H1 (cell line): ENCODE measurements around the gene HSD17B1. TPM values are rescaled to one million over a fixed set of nuclear protein-coding genes. Genes with fewer than 3 reads are reported as not detected.

Experiments used
- CTCF ChIA-PET: fragments of 300-600 bp; sonication (Branson Sonifier 250); formaldehyde crosslinking; loops from one replicate; lab custom pipeline; 2021; ENCODE audit not compliant: partially characterized antibody; lab: Charles Lee
- POLR2A ChIA-PET: fragments of 300-600 bp; sonication (Branson Sonifier 250); formaldehyde crosslinking; loops from one replicate; lab custom pipeline; 2021; ENCODE audit warnings: inconsistent platforms; ENCODE audit not compliant: partially characterized antibody; lab: Charles Lee
- DNase-seq, 2 experiments: peaks; one replicate each; pipeline versions ENCODE4 v3.0.0 to v3.0.0-alpha.2; 2010 to 2022; ENCODE audit warnings: low spot score in 2 of 2, low read depth in 1 of 2, mixed read lengths in 1 of 2
- FAIRE-seq: peaks from 2 replicates; lab custom pipeline; 2011; peaks lifted over from hg19 to GRCh38; lab: Jason Lieb, UNC
- H2AFZ ChIP-seq: 2 replicates; pipeline ENCODE4 v1.8.1; 2012; ENCODE audit warnings: low read length, inconsistent platforms
- H2AK5ac ChIP-seq: 2 replicates; pipeline ENCODE4 v1.6.1; 2013; ENCODE audit warnings: low read depth, low read length
- H2BK120ac ChIP-seq: replicated peaks from 2 replicates; pipeline ENCODE3; 2013; ENCODE audit warnings: low read depth, low read length, inconsistent platforms
- H2BK12ac ChIP-seq: 2 replicates; pipeline ENCODE4 v1.6.1; 2013; ENCODE audit warnings: low read depth, low read length
- H2BK15ac ChIP-seq: 2 replicates; pipeline ENCODE4 v1.6.1; 2013; ENCODE audit warnings: low read length
- H2BK20ac ChIP-seq: 2 replicates; pipeline ENCODE4 v1.6.1; 2013; ENCODE audit warnings: low read length
- H2BK5ac ChIP-seq: 2 replicates; pipeline ENCODE4 v1.6.1; 2013; ENCODE audit warnings: low read depth, low read length
- H3K14ac ChIP-seq: 2 replicates; pipeline ENCODE4 v1.6.1; 2013; ENCODE audit warnings: inconsistent platforms; ENCODE audit not compliant: insufficient read length
- H3K18ac ChIP-seq: 2 replicates; pipeline ENCODE4 v1.6.1; 2013; ENCODE audit warnings: low read length; ENCODE audit errors: extremely low read depth
- H3K23ac ChIP-seq: 2 replicates; pipeline ENCODE4 v1.6.1; 2013; ENCODE audit warnings: inconsistent platforms; ENCODE audit not compliant: insufficient read length
- H3K23me2 ChIP-seq: 2 replicates; pipeline ENCODE4 v1.6.1; 2013; ENCODE audit warnings: low read depth, low read length
- H3K27ac ChIP-seq: 2 replicates; pipeline ENCODE4 v1.6.1; 2011; ENCODE audit warnings: low read depth, low read length, inconsistent platforms
- H3K27me3 ChIP-seq, 4 experiments: replicated peaks in 1 of 4; 1 replicate in 1 of 4; 2 replicates in 3 of 4; pipeline versions ENCODE4 v1.6.1 to v1.8.1; 2011 to 2013; ENCODE audit warnings: low read length in 3 of 4, mild to moderate bottlenecking in 3 of 4, inconsistent platforms in 2 of 4, mixed read lengths in 2 of 4, moderate library complexity in 1 of 4; ENCODE audit not compliant: control insufficient read depth in 3 of 4, insufficient read depth in 3 of 4; ENCODE audit errors: extremely low read depth in 1 of 4
- H3K36me3 ChIP-seq, 4 experiments: 2 replicates each; pipeline versions ENCODE4 v1.6.1 to v1.8.1; 2011 to 2013; ENCODE audit warnings: mild to moderate bottlenecking in 4 of 4, low read length in 3 of 4, moderate library complexity in 2 of 4, control low read depth in 1 of 4, inconsistent platforms in 1 of 4; ENCODE audit not compliant: insufficient read depth in 4 of 4, control insufficient read depth in 2 of 4
- H3K4ac ChIP-seq: replicated peaks from 2 replicates; pipeline ENCODE3; 2013; ENCODE audit warnings: low read length, low read depth, mixed read lengths, inconsistent platforms; ENCODE audit not compliant: insufficient read length
- H3K4me1 ChIP-seq, 4 experiments: replicated peaks in 1 of 4; 1 replicate in 1 of 4; 2 replicates in 3 of 4; pipeline versions ENCODE4 v1.6.1 to v1.8.1; 2011 to 2013; ENCODE audit warnings: low read length in 3 of 4, inconsistent platforms in 2 of 4, mixed read lengths in 1 of 4; ENCODE audit not compliant: insufficient read depth in 4 of 4, control insufficient read depth in 3 of 4
- H3K4me2 ChIP-seq, 2 experiments: 2 replicates each; pipeline versions ENCODE4 v1.6.1 to v1.8.1; 2011 to 2013; ENCODE audit warnings: low read depth in 2 of 2, low read length in 2 of 2, control low read depth in 1 of 2, inconsistent platforms in 1 of 2, mild to moderate bottlenecking in 1 of 2; ENCODE audit not compliant: insufficient read depth in 1 of 2
- H3K4me3 ChIP-seq, 4 experiments: fragments of 200-600, 300-600 bp in 1 of 4; sonication (generic), shearing (Covaris generic), sonication (Bioruptor Twin) in 1 of 4; 2 replicates each; pipeline versions ENCODE4 v1.5.1 to v1.8.1; 2011 to 2016; ENCODE audit warnings: low read length in 4 of 4, low read depth in 3 of 4, control low read depth in 2 of 4, inconsistent platforms in 2 of 4, mild to moderate bottlenecking in 2 of 4, mixed read lengths in 1 of 4, moderate library complexity in 1 of 4; ENCODE audit not compliant: insufficient read depth in 2 of 4; ENCODE audit errors: extremely low read depth in 1 of 4
- H3K56ac ChIP-seq: replicated peaks from 2 replicates; pipeline ENCODE3; 2013; ENCODE audit warnings: low read depth, mild to moderate bottlenecking, mixed read lengths, low read length, inconsistent platforms; ENCODE audit not compliant: insufficient read length
- H3K79me1 ChIP-seq: 2 replicates; pipeline ENCODE4 v1.6.1; 2013; ENCODE audit warnings: low read depth, low read length, control low read depth
- H3K79me2 ChIP-seq, 2 experiments: 2 replicates each; pipeline versions ENCODE4 v1.6.1 to v1.8.1; 2012 to 2013; ENCODE audit warnings: low read length in 2 of 2, mild to moderate bottlenecking in 2 of 2, inconsistent platforms in 1 of 2; ENCODE audit not compliant: insufficient read depth in 2 of 2, control insufficient read depth in 1 of 2
- H3K9ac ChIP-seq, 4 experiments: replicated peaks in 1 of 4; 1 replicate in 1 of 4; 2 replicates in 3 of 4; pipeline versions ENCODE4 v1.6.1 to v1.8.1; 2011 to 2013; ENCODE audit warnings: low read depth in 3 of 4, low read length in 3 of 4, control low read depth in 2 of 4, mild to moderate bottlenecking in 2 of 4, moderate library complexity in 2 of 4, inconsistent platforms in 1 of 4; ENCODE audit errors: extremely low read depth in 1 of 4
- H3K9me3 ChIP-seq, 2 experiments: 2 replicates each; pipeline versions ENCODE4 v1.6.1 to v1.8.1; 2012 to 2013; ENCODE audit warnings: mild to moderate bottlenecking in 2 of 2, moderate library complexity in 2 of 2, control low read depth in 1 of 2, inconsistent platforms in 1 of 2, low read depth in 1 of 2, low read length in 1 of 2, mixed read lengths in 1 of 2; ENCODE audit not compliant: insufficient read depth in 2 of 2
- H4K20me1 ChIP-seq, 2 experiments: replicated peaks in 1 of 2; 2 replicates each; pipeline versions ENCODE3 to v1.8.1; 2011 to 2013; ENCODE audit warnings: inconsistent platforms in 2 of 2, low read length in 2 of 2, mild to moderate bottlenecking in 1 of 2; ENCODE audit not compliant: insufficient read depth in 2 of 2, control insufficient read depth in 1 of 2
- H4K5ac ChIP-seq: 2 replicates; pipeline ENCODE4 v1.6.1; 2013; ENCODE audit warnings: low read length, low read depth, mixed read lengths, inconsistent platforms; ENCODE audit not compliant: insufficient read length
- H4K8ac ChIP-seq: 2 replicates; pipeline ENCODE4 v1.8.0; 2013; ENCODE audit warnings: mild to moderate bottlenecking, moderate library complexity, low read length, inconsistent platforms; ENCODE audit not compliant: insufficient read depth; ENCODE audit errors: extremely low read depth
- H4K91ac ChIP-seq: replicated peaks from 2 replicates; pipeline ENCODE3; 2013; ENCODE audit warnings: low read length, mixed read lengths, inconsistent platforms; ENCODE audit not compliant: insufficient read length
- MAFK ChIP-seq: IDR thresholded peaks from 2 replicates; pipeline ENCODE4 v1.6.1; 2012; ENCODE audit warnings: low read depth, mild to moderate bottlenecking, improper control_type of control experiment, low read length
- SIN3A ChIP-seq, 2 experiments: IDR thresholded peaks in 1 of 2; conservative IDR thresholded peaks in 1 of 2; 2 replicates each; pipeline ENCODE4 v1.6.1; 2011 to 2012; ENCODE audit warnings: low read length in 2 of 2, improper control_type of control experiment in 1 of 2, low read depth in 1 of 2, mild to moderate bottlenecking in 1 of 2
- WGBS, 2 experiments: shearing (Covaris generic) in 1 of 2; methylation state at CpG; one replicate each; pipeline versions ENCODE4 v1.1.6 to v1.1.7; 2013 to 2015; ENCODE audit warnings: low lambda C conversion rate in 2 of 2, mixed read lengths in 2 of 2, inconsistent platforms in 1 of 2, low coverage in 1 of 2, missing lambda C conversion rate in 1 of 2; ENCODE audit not compliant: insufficient replicate concordance in 2 of 2, insufficient coverage in 1 of 2, insufficient read length in 1 of 2; ENCODE audit errors: extremely low coverage in 1 of 2, missing lambda C conversion rate in 1 of 2; 5-methylcytosine and 5-hydroxymethylcytosine counted together
- polyA plus RNA-seq, 7 experiments: library from polyadenylated mRNA; depleted of rRNA in 3 of 7; stranded (reverse) in 5 of 7; unstranded in 2 of 7; fragments of >200 nt in 5 of 7; fragments of 200-250 nt in 2 of 7; gene quantifications; 1 replicate in 5 of 7; 2 replicates in 1 of 7; 4 replicates in 1 of 7; pipeline versions ENCODE4 v1.2.1 to v1.2.3, GENCODE V29; 2011 to 2013; ENCODE audit warnings: missing spikeins in 2 of 7, mixed read lengths in 2 of 7
- total RNA-seq: library from RNA; stranded (reverse); fragmentation: NEBNext Ultra II Directional; extraction: Animal tissue kit (Norgen Biotek cat#: 25700); gene quantifications from 2 replicates; pipeline ENCODE4 v1.2.1, GENCODE V29; 2021
- TF ChIP-seq, protein P1 (sequence below): IDR thresholded peaks from 2 replicates; pipeline ENCODE4 v1.6.1; 2012; ENCODE audit warnings: low read length, inconsistent platforms

The HSD17B1 gene
- total and polyA plus RNA-seq, 2 of the 8 experiments (the other 6 are each of a cell fraction or from before 2014, with no cell fraction given), result 0.88 to 1.0 TPM

DNA sequence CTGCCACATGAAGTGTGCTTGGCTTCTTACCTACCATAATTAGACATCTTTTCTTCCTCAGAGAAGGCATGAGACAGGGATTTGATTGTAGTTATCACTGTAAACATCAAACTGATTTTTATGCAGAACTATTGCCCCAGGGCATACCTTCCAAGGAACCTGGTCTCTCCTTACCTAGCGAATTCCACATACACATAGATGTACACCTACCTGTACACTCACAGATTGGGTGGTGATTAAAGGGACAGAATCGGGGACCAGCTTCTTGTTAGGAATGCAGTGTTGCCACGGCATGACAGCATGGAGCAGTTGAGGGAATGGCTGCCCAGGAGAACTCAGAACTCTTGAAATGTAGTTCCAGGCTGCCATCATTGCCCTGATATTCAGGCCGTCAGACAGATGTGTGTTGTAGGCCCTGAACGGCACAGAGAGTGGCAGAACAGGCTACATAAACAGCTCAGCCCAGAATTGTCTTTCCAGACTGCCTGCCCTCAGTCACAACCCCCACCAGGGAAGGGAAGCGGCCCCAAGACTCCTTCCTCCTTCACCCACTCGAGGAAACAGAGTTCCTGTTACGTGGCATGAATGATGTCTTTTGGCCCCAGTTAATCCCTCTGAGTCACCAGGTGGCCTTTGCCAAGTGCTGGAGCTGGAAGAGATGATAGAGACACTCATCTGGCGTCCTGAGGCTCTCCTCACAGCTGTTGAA, 34.5 kb upstream of the HSD17B1 start:
- peaks cover 2 to 7% of the 10 kb centered on the region in 2 experiments for H4K20me1 ChIP-seq
- ChIA-PET CTCF (interaction anchor here (0.7 to 5.8 kb wide), 36 partner anchors 10 to 383 kb away, joined by 3 to 69 read pairs (median 4); partner anchors contain the start of genes CAVIN1 and NAGLU), POLR2A (interaction anchor here (1.1 kb wide), 1 partner anchor 95 kb away, joined by 5 read pairs; the partner anchor contains the start of gene CAVIN1)
- H3K27ac ChIP-seq, result no peak overlapping the region
- peaks cover 6 to 18% (median 15%) of the 10 kb centered on the region in 4 experiments for H3K4me1 ChIP-seq
- H3K4me3 ChIP-seq, result no peak overlapping the region
- H3K4ac ChIP-seq, result no peak overlapping the region
- H3K27me3 ChIP-seq, result no peaks in the 10 kb centered on the region; a peak in 4 of 7 replicates
- H3K14ac ChIP-seq, result no peak overlapping the region
- no peaks in the 10 kb centered on the region for H3K23me2 ChIP-seq
- no peak overlapping the region for H2BK5ac ChIP-seq
- H4K91ac ChIP-seq, result no peak overlapping the region
- H3K18ac ChIP-seq, result no peak overlapping the region
- H2BK120ac ChIP-seq, result no peak overlapping the region
- H3K9me3 ChIP-seq, result no peaks in the 10 kb centered on the region
- TF ChIP-seq SIN3A (conservative IDR thresholded peaks at IDR 0.05 in 1 of 2, IDR thresholded peaks at IDR 0.05 in 1 of 2; ENCODE audit: low read depth in 1 of 2, low read length in 2 of 2), result no peak
- TF ChIP-seq MAFK, result no peak
- TF ChIP-seq, protein P1, sequence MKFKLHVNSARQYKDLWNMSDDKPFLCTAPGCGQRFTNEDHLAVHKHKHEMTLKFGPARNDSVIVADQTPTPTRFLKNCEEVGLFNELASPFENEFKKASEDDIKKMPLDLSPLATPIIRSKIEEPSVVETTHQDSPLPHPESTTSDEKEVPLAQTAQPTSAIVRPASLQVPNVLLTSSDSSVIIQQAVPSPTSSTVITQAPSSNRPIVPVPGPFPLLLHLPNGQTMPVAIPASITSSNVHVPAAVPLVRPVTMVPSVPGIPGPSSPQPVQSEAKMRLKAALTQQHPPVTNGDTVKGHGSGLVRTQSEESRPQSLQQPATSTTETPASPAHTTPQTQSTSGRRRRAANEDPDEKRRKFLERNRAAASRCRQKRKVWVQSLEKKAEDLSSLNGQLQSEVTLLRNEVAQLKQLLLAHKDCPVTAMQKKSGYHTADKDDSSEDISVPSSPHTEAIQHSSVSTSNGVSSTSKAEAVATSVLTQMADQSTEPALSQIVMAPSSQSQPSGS, result no peak
- WGBS, 2 experiments, result 90% methylated on average over 9 of the region's 9 CpGs; no CpG with 5 or more reads in 1 of the 2 experiments
- no peak for DNase-seq
- no peak overlapping the region for H2BK15ac ChIP-seq
- no peak overlapping the region for H4K5ac ChIP-seq
- H3K9ac ChIP-seq, result no peak overlapping the region
- H2AK5ac ChIP-seq, result no peak overlapping the region
- no peaks in the 10 kb centered on the region for H3K79me2 ChIP-seq
- no peak for FAIRE-seq
- no peak overlapping the region for H3K56ac ChIP-seq
- H3K23ac ChIP-seq, result no peak overlapping the region
- H4K8ac ChIP-seq, result no peak overlapping the region
- H3K79me1 ChIP-seq, result no peaks in the 10 kb centered on the region
- no peak overlapping the region for H2AFZ ChIP-seq
- no peak overlapping the region for H2BK12ac ChIP-seq
- no peak overlapping the region for H3K4me2 ChIP-seq
- H3K36me3 ChIP-seq, result peaks cover 4 to 13% (median 6%) of the 10 kb centered on the region in 4 experiments; a peak in 5 of 8 replicates
- no peak overlapping the region for H2BK20ac ChIP-seq
